K562 (cell line): ENCODE data around the gene SHISAL1. TPM values are rescaled to one million over a fixed set of nuclear protein-coding genes. Genes with fewer than 3 reads are reported as not detected.

Experiments used
- EP400 ChIP-seq: fragments of 450-650 bp; IDR thresholded peaks from 2 replicates; pipeline ENCODE4 v1.6.1; 2017; ENCODE audit warnings: antibody characterized with exemption, mild to moderate bottlenecking, moderate library complexity
- MCM2 ChIP-seq: fragments of 450-650 bp; IDR thresholded peaks from 2 replicates; pipeline ENCODE4 v1.6.1; 2017; ENCODE audit warnings: low read depth, mild to moderate bottlenecking
- MYC ChIP-seq, 2 experiments: fragments of 250-450 bp in 1 of 2; sonication (Bioruptor Pico) in 1 of 2; IDR thresholded peaks; 2 replicates each; pipeline versions ENCODE4 v1.5.1 to v1.6.1; 2012 to 2021; ENCODE audit warnings: low read depth in 2 of 2, borderline replicate concordance in 1 of 2, improper control_type of control experiment in 1 of 2, low read length in 1 of 2, mild to moderate bottlenecking in 1 of 2, moderate library complexity in 1 of 2
- TAF9B ChIP-seq: fragments of 450-650 bp; IDR thresholded peaks from 2 replicates; pipeline ENCODE4 v1.6.1; 2018; ENCODE audit warnings: mild to moderate bottlenecking; ENCODE audit not compliant: partially characterized antibody
- ZFP36 ChIP-seq: fragments of 150-350 bp; IDR thresholded peaks from 2 replicates; pipeline ENCODE4 v1.6.1; 2018; ENCODE audit warnings: low read length, low read depth; ENCODE audit not compliant: partially characterized antibody
- ZNF184 ChIP-seq: sonication (generic); formaldehyde crosslinking; IDR thresholded peaks from 2 replicates; pipeline ENCODE4 v1.5.0; 2020; ENCODE audit warnings: missing genetic modification reagents
- ZNF23 ChIP-seq: fragments of 250-450 bp; sonication (Bioruptor Pico); IDR thresholded peaks from 2 replicates; pipeline ENCODE4 v1.4.0; 2020; ENCODE audit warnings: mild to moderate bottlenecking
- polyA plus RNA-seq, 8 experiments: library from polyadenylated mRNA; depleted of rRNA in 4 of 8; stranded (reverse) in 5 of 8; unstranded in 3 of 8; fragments of >200 nt; fragmentation: Nextera tagmentation in 2 of 8; fragmentation: Illumina TruSeq in 1 of 8; extraction: Ambion mirVana in 2 of 8; extraction: Trizol in 1 of 8; gene quantifications; 2 replicates each; pipeline versions ENCODE4 v1.2.1 to v1.2.3, GENCODE V29; 2011 to 2014; ENCODE audit warnings: inconsistent platforms in 1 of 8, missing spikeins in 1 of 8
- total RNA-seq, 7 experiments: library from RNA; depleted of rRNA in 6 of 7; stranded (reverse); fragments of >200 nt in 6 of 7; fragmentation: Illumina TruSeq in 2 of 7; extraction: Trizol in 2 of 7; gene quantifications; 2 replicates each; pipeline versions ENCODE4 v1.2.1 to v1.2.3, GENCODE V29; 2011 to 2021; ENCODE audit warnings: low replicate concordance in 1 of 7
- TF ChIP-seq, protein P1 (sequence below): fragments of 450-650 bp; IDR thresholded peaks from 2 replicates; pipeline ENCODE4 v1.6.1; 2016; ENCODE audit warnings: low read depth, mild to moderate bottlenecking, moderate library complexity
- TF ChIP-seq, protein P2 (sequence below): fragments of 250-450 bp; sonication (Bioruptor Pico); IDR thresholded peaks from 2 replicates; pipeline ENCODE4 v1.8.0; 2022; ENCODE audit warnings: inconsistent platforms

SHISAL1 gene
- total and polyA plus RNA-seq, 9 of the 15 experiments (the other 6 are each of a cell fraction or from before 2014, with no cell fraction given): not detected

DNA sequence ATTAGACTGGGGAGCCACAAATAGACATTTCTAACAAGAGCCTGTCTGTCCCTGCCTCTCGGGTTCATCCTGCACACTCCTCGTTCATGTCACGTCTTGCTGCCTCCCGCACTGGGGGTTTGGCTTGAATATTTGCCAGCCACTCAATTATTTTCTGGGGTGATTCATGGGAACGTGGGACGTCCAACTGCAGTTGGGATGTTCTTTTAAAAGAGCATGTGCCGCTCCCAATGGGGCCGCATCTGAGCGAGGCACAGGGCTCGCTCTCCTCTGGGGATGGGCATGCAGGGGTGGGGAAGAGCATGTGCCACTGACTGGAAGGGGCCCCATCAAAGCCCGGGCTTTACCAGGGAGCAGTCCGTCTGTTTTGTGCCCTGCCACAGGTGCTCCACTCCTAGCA, 88.6 kb downstream of the SHISAL1 start (continued):
- TF ChIP-seq ZNF184 (no peak), EP400 (no peak), MCM2 (no peak), ZNF23 (no peak), ZFP36 (no peak), MYC (IDR thresholded peaks at IDR 0.05; ENCODE audit: low read depth, low read length) (no peak), MYC (CRISPR knock-in tag; IDR thresholded peaks at IDR 0.05; ENCODE audit: borderline replicate concordance, low read depth) (no peak), TAF9B (no peak)
- TF ChIP-seq, protein P1, sequence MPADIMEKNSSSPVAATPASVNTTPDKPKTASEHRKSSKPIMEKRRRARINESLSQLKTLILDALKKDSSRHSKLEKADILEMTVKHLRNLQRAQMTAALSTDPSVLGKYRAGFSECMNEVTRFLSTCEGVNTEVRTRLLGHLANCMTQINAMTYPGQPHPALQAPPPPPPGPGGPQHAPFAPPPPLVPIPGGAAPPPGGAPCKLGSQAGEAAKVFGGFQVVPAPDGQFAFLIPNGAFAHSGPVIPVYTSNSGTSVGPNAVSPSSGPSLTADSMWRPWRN: no peak
- TF ChIP-seq, protein P2, sequence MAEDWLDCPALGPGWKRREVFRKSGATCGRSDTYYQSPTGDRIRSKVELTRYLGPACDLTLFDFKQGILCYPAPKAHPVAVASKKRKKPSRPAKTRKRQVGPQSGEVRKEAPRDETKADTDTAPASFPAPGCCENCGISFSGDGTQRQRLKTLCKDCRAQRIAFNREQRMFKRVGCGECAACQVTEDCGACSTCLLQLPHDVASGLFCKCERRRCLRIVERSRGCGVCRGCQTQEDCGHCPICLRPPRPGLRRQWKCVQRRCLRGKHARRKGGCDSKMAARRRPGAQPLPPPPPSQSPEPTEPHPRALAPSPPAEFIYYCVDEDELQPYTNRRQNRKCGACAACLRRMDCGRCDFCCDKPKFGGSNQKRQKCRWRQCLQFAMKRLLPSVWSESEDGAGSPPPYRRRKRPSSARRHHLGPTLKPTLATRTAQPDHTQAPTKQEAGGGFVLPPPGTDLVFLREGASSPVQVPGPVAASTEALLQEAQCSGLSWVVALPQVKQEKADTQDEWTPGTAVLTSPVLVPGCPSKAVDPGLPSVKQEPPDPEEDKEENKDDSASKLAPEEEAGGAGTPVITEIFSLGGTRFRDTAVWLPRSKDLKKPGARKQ (CRISPR knock-in tag): no peak
